Muscle layer of colon (tissue), 2 donors: ENCODE data around the gene PLTP.
"Not testable (repeated sequence)": the region's sequence is repeated elsewhere in the genome, so short reads cannot be mapped to it uniquely, and the experiment has no call there.

Experiments used
- H3K27ac ChIP-seq: one replicate; pipeline ENCODE4 v1.7.0; 2013; ENCODE audit warnings: low read depth, mild to moderate bottlenecking, low read length, moderate library complexity
- H3K27me3 ChIP-seq, 2 donors: one replicate each; pipeline ENCODE4 v1.7.0; 2013; ENCODE audit warnings: low read length in 2 of 2, mild to moderate bottlenecking in 2 of 2; ENCODE audit not compliant: insufficient read depth in 2 of 2, control insufficient read depth in 1 of 2
- H3K36me3 ChIP-seq: one replicate; pipeline ENCODE4 v1.7.0; 2013; ENCODE audit warnings: mild to moderate bottlenecking, low read length; ENCODE audit not compliant: insufficient read depth
- H3K4me1 ChIP-seq: one replicate; pipeline ENCODE4 v1.7.0; 2013; ENCODE audit warnings: mild to moderate bottlenecking, low read length; ENCODE audit not compliant: insufficient read depth
- H3K4me3 ChIP-seq, 2 donors: one replicate each; pipeline ENCODE4 v1.7.0; 2013; ENCODE audit warnings: low read length in 2 of 2, low read depth in 1 of 2, mild to moderate bottlenecking in 1 of 2, moderate library complexity in 1 of 2
- H3K9ac ChIP-seq: one replicate; pipeline ENCODE4 v1.7.0; 2013; ENCODE audit warnings: low read length
- H3K9me3 ChIP-seq: one replicate; pipeline ENCODE4 v1.7.0; 2013; ENCODE audit warnings: mild to moderate bottlenecking, low read length
- donor health status: abdominal sarcoma.
- donor health status: Adenocarcinoma of cecum.

The PLTP gene

DNA sequence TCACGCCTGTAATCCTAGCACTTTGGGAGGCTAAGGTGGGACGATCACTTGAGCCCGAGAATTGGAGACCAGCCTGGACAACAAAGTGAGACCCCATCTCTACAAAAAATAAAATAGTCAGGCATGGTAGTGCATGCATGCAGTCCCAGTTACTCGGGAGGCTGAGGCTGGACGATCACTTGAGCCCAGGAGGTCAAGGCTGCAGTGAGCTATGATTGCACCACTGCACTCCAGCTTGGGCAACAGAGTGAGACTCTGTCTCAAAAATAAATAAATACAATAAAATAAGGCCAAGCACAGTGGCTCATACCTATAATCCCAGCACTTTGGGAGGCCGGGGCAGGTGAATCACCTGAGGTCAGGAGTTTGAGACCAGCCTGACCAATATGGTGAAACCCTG is 10.6 kb downstream of the PLTP start:
- H3K27me3 ChIP-seq, H3K27ac ChIP-seq, H3K9me3 ChIP-seq, H3K4me3 ChIP-seq, H3K4me1 ChIP-seq, H3K9ac ChIP-seq: not testable (repeated sequence)
- H3K36me3 ChIP-seq, result peaks cover 48% of the 10 kb centered on the region

GRCh38 chr20:45899046-45899835 is 12.7 kb downstream of the PLTP start:
- no peak overlapping the region for H3K9ac ChIP-seq
- H3K9me3 ChIP-seq, result no peaks in the 10 kb centered on the region
- H3K36me3 ChIP-seq, result peaks cover 48% of the 10 kb centered on the region
- H3K4me3 ChIP-seq, result no peak overlapping the region
- H3K27me3 ChIP-seq, result no peaks in the 10 kb centered on the region
- H3K4me1 ChIP-seq, result no peaks in the 10 kb centered on the region
- no peak overlapping the region for H3K27ac ChIP-seq

DNA sequence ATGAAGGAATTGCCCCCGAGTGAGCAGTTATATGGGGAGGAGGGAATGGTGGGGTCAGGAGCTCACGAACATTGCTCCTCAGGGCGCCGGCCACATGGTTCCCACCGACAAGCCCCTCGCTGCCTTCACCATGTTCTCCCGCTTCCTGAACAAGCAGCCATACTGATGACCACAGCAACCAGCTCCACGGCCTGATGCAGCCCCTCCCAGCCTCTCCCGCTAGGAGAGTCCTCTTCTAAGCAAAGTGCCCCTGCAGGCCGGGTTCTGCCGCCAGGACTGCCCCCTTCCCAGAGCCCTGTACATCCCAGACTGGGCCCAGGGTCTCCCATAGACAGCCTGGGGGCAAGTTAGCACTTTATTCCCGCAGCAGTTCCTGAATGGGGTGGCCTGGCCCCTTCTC is 13.7 kb downstream of the PLTP start:
- Histone ChIP-seq H3K4me1 (peaks cover under 1% of the 10 kb centered on the region), H3K9me3 (no peaks in the 10 kb centered on the region), H3K9ac (no peak overlapping the region), H3K27ac (no peak overlapping the region), H3K4me3 (no peak overlapping the region), H3K36me3 (peaks cover 54% of the 10 kb centered on the region), H3K27me3 (no peaks in the 10 kb centered on the region)

GRCh38 chr20:45897692-45898091 is 14.3 kb downstream of the PLTP start:
- Histone ChIP-seq H3K4me3 (no peak overlapping the region), H3K9me3 (no peaks in the 10 kb centered on the region), H3K36me3 (peaks cover 59% of the 10 kb centered on the region), H3K9ac (no peak overlapping the region), H3K27me3 (no peaks in the 10 kb centered on the region), H3K4me1 (peaks cover 6% of the 10 kb centered on the region), H3K27ac (no peak overlapping the region)

GRCh38 chr20:45897289-45897688 is 14.7 kb downstream of the PLTP start:
- Histone ChIP-seq H3K27ac (no peak overlapping the region), H3K9me3 (no peaks in the 10 kb centered on the region), H3K4me3 (no peak overlapping the region), H3K36me3 (peaks cover 58% of the 10 kb centered on the region), H3K4me1 (peaks cover 10% of the 10 kb centered on the region), H3K9ac (no peak overlapping the region), H3K27me3 (no peaks in the 10 kb centered on the region)

- no peak overlapping the region for H3K27ac ChIP-seq
- no peaks in the 10 kb centered on the region for H3K27me3 ChIP-seq
- peaks cover 52% of the 10 kb centered on the region for H3K36me3 ChIP-seq
- H3K9ac ChIP-seq, result no peak overlapping the region
- H3K4me3 ChIP-seq, result no peak overlapping the region
- H3K9me3 ChIP-seq, result no peaks in the 10 kb centered on the region
- H3K4me1 ChIP-seq, result peaks cover 16% of the 10 kb centered on the region
Measured at GRCh38 chr20:45896641-45897161, 15.3 kb downstream of the PLTP start.

GRCh38 chr20:45894797-45895196 is 17.2 kb downstream of the PLTP start:
- Histone ChIP-seq H3K27me3 (no peaks in the 10 kb centered on the region), H3K9me3 (no peaks in the 10 kb centered on the region), H3K4me1 (peaks cover 20% of the 10 kb centered on the region), H3K27ac (no peak overlapping the region), H3K4me3 (no peak overlapping the region), H3K9ac (no peak overlapping the region), H3K36me3 (peaks cover 49% of the 10 kb centered on the region)

DNA sequence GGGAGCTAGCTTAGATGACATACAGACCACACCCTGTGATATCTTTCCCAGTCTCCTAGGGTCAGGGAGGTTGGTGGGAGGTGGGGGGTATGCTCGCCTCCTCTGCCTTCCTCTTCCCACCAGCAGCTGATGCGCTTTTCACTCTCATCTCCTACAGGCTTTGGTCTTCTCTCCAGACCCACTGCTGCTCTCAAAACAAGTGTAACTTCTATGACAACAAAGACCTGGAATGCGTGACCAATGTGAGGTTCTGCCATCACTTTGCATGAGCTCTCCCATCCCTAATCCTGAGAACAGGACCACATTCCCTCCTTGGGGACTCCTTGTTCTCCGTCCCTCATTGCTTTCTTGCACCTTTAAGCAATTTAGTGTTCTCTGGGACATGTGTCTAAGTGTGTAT is 18.1 kb downstream of the PLTP start:
- no peak overlapping the region for H3K4me3 ChIP-seq
- no peaks in the 10 kb centered on the region for H3K27me3 ChIP-seq
- H3K27ac ChIP-seq, result no peak overlapping the region
- H3K9me3 ChIP-seq, result no peaks in the 10 kb centered on the region
- H3K36me3 ChIP-seq, result peaks cover 45% of the 10 kb centered on the region
- no peak overlapping the region for H3K9ac ChIP-seq
- H3K4me1 ChIP-seq, result peaks cover 23% of the 10 kb centered on the region

- Histone ChIP-seq H3K36me3 (peaks cover 44% of the 10 kb centered on the region), H3K9ac (no peak overlapping the region), H3K4me3 (no peak overlapping the region)
Measured at GRCh38 chr20:45892828-45893500, 19.0 kb downstream of the PLTP start.

DNA sequence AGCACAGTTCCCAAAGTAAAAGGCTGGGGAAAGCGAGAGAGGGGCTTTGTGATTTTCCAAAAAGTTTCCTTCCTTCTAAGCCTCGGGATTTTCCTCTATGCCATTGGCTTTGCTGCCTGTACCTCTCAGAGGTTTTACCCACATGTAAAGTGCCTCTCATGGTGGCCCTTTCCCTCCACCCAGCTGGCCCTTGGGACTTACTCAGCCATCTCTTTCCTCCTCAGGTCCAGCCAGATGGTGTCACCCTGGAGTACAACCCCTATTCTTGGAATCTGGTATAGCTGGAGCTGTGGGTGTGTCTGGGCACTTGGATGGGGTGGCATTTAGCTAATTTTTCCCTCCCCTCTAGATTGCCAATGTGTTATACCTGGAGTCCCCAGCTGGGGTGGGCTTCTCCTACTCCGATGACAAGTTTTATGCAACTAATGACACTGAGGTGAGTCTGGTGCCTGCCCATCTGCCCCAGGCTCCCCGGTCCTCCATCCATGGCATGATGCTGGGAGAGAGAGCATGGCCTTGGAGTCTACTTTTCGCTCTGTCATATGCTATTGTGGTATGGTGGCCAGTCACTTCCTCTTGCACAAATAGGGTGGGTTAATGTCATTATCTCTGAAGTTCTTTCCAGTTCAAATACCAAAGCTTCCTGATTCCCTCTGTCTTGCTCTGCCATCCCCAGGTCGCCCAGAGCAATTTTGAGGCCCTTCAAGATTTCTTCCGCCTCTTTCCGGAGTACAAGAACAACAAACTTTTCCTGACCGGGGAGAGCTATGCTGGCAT is 19.7 kb downstream of the PLTP start:
- H3K27me3 ChIP-seq, result no peaks in the 10 kb centered on the region
- peak overlapping the region; percentile 99 for H3K27ac ChIP-seq
- peaks cover 37% of the 10 kb centered on the region for H3K36me3 ChIP-seq
- H3K9me3 ChIP-seq, result no peaks in the 10 kb centered on the region
- peaks cover 23% of the 10 kb centered on the region for H3K4me1 ChIP-seq
- H3K4me3 ChIP-seq, result peak overlapping the region; percentile 66 to 90
- peak overlapping the region; percentile 0 for H3K9ac ChIP-seq

More at GRCh38 chr20:45892828-45893500, 19.0 kb downstream of the PLTP start:
- Histone ChIP-seq H3K27me3 (no peaks in the 10 kb centered on the region), H3K9me3 (no peaks in the 10 kb centered on the region), H3K27ac (no peak overlapping the region), H3K4me1 (peaks cover 23% of the 10 kb centered on the region)
